Coronary artery (tissue), 2 donors: ENCODE results near the gene DYNC1H1.

Experiments
- DNase-seq: peaks from one replicate; pipeline ENCODE4 v3.0.0-alpha.2; 2017; ENCODE audit warnings: low spot score
- H3K27ac ChIP-seq, 2 donors: fragments of 200-600 bp; sonication (generic); one replicate each; pipeline ENCODE4 v1.5.1; 2016 to 2019
- H3K4me3 ChIP-seq: fragments of 200-600 bp; sonication (generic); 2 replicates; pipeline ENCODE4 v1.5.1; 2016; ENCODE audit warnings: mild to moderate bottlenecking, moderate library complexity
- TF ChIP-seq, protein P1 (sequence below): fragments of 200-600 bp; sonication (generic); IDR thresholded peaks from one replicate; pipeline ENCODE4 v1.5.1; 2019; ENCODE audit warnings: antibody characterized with exemption

The DYNC1H1 gene

GRCh38 chr14:101929946-101930345 lies 34.4 kb upstream of the DYNC1H1 start:
- no peak for DNase-seq
- Histone ChIP-seq H3K27ac (no peak overlapping the region), H3K4me3 (no peak overlapping the region)
- TF ChIP-seq, protein P1, sequence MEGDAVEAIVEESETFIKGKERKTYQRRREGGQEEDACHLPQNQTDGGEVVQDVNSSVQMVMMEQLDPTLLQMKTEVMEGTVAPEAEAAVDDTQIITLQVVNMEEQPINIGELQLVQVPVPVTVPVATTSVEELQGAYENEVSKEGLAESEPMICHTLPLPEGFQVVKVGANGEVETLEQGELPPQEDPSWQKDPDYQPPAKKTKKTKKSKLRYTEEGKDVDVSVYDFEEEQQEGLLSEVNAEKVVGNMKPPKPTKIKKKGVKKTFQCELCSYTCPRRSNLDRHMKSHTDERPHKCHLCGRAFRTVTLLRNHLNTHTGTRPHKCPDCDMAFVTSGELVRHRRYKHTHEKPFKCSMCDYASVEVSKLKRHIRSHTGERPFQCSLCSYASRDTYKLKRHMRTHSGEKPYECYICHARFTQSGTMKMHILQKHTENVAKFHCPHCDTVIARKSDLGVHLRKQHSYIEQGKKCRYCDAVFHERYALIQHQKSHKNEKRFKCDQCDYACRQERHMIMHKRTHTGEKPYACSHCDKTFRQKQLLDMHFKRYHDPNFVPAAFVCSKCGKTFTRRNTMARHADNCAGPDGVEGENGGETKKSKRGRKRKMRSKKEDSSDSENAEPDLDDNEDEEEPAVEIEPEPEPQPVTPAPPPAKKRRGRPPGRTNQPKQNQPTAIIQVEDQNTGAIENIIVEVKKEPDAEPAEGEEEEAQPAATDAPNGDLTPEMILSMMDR = no peak

DNA sequence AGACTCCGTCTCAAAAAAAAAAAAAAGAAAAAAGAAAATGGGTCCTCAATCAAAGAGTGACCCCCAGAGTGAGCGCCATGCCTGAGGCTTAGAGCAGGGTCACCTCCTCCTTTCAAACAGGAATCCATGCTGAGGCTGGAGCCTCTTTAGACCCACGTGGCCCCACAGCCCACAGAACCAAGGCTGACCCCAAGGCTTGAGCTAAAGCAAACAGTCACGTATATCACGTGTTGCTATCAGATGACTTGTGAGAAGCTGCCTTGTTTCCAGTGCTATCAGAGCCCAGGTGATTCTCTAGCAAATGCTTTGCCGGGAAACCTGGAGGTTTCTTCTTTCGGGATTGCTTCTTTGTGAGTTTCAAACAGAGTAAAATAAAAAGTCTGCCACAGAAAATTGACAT lies 31.7 kb upstream of the DYNC1H1 start:
- TF ChIP-seq, protein P1 = no peak
- Histone ChIP-seq H3K4me3 (no peak overlapping the region), H3K27ac (no peak overlapping the region)
- no peak for DNase-seq

GRCh38 chr14:101933209-101933608 lies 31.2 kb upstream of the DYNC1H1 start:
- H3K27ac ChIP-seq = no peak overlapping the region
- DNase-seq = no peak
- no peak overlapping the region for H3K4me3 ChIP-seq
- TF ChIP-seq, protein P1 = no peak

- no peak overlapping the region for H3K4me3 ChIP-seq
- TF ChIP-seq, protein P1 = no peak
- no peak overlapping the region for H3K27ac ChIP-seq
- DNase-seq = no peak
Observed at GRCh38 chr14:101934601-101935150, 29.7 kb upstream of the DYNC1H1 start.

GRCh38 chr14:101937926-101938767 lies 26.2 kb upstream of the DYNC1H1 start:
- DNase-seq = no peak
- no peak overlapping the region for H3K4me3 ChIP-seq
- TF ChIP-seq, protein P1 = no peak
- H3K27ac ChIP-seq = no peak overlapping the region

DNA sequence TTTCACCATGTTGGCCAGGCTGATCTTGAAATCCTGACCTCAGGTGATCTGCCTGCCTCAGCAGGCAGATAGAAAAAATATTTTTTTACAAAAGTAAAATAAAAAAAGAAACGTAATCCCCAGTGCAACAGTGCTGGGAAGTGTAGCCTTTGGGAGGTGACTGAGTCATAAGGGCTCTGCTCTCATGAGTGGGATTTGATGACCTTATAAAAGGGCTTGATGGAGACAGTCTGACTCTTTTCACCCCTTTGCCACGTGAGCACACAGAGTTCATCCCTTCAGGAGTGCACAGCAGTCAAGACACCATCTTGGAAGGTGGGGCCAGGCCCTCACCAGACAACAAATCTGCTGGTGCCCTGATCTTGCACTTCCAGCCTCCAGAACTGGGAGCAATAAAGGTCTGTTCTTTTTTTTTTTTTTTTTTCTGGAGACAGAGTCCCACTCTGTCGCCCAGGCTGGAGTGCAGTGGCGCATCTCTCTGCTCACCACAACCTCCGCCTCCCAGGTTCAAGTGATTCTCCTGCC lies 24.7 kb upstream of the DYNC1H1 start:
- TF ChIP-seq, protein P1 = no peak
- no peak overlapping the region for H3K4me3 ChIP-seq
- no peak for DNase-seq
- no peak overlapping the region for H3K27ac ChIP-seq

GRCh38 chr14:101944451-101944850 lies 19.9 kb upstream of the DYNC1H1 start:
- TF ChIP-seq, protein P1 = no peak
- DNase-seq = no peak
- H3K27ac ChIP-seq = no peak overlapping the region
- H3K4me3 ChIP-seq = no peak overlapping the region
